Activated naive CD8-positive, alpha-beta T cell (primary cell): ENCODE results near the gene HDGFL3.

Experiments used
- H3K27ac Mint-ChIP-seq: one replicate; pipeline ENCODE4 v1.8.0; 2021; ENCODE audit warnings: mixed read lengths
- H3K27me3 Mint-ChIP-seq: one replicate; pipeline ENCODE4 v1.8.0; 2021; ENCODE audit warnings: mixed read lengths
- H3K36me3 Mint-ChIP-seq: one replicate; pipeline ENCODE4 v1.8.0; 2021; ENCODE audit warnings: mixed read lengths
- H3K4me1 Mint-ChIP-seq: one replicate; pipeline ENCODE4 v1.8.0; 2021; ENCODE audit warnings: low read depth, mixed read lengths
- H3K4me3 Mint-ChIP-seq: one replicate; pipeline ENCODE4 v1.8.0; 2021; ENCODE audit warnings: mild to moderate bottlenecking, mixed read lengths
- H3K9me3 Mint-ChIP-seq: one replicate; pipeline ENCODE4 v1.8.0; 2021; ENCODE audit warnings: low read depth, mixed read lengths

Gene HDGFL3

DNA sequence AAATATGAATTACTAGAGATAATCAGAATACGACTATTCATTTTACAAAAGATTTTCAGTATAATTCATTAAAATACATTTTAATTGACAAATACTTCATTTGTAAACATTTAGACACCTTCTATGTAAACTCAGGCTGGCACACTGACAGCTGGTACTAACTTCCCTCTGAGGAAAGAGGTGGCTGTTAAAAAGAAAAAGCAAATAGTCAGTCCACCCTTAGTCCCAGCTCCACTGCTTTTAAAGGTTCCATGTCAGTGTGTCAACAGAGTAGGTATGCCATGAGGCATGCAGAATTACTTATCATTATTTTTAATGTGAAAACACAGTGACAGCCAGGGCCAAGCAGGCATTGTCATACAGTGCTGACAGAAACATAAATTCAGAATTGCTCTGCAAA, 84.1 kb downstream of the HDGFL3 start:
- Mint-ChIP-seq H3K36me3 (no peaks in the 10 kb centered on the region), H3K9me3 (no peaks in the 10 kb centered on the region), H3K4me3 (no peak overlapping the region), H3K27ac (no peak overlapping the region), H3K4me1 (no peaks in the 10 kb centered on the region), H3K27me3 (no peaks in the 10 kb centered on the region)

GRCh38 chr15:83119968-83120581, 87.5 kb downstream of the HDGFL3 start:
- H3K9me3 Mint-ChIP-seq, result no peaks in the 10 kb centered on the region
- H3K36me3 Mint-ChIP-seq, result no peaks in the 10 kb centered on the region
- H3K27me3 Mint-ChIP-seq, result no peaks in the 10 kb centered on the region
- H3K4me1 Mint-ChIP-seq, result no peaks in the 10 kb centered on the region
- no peak overlapping the region for H3K27ac Mint-ChIP-seq
- H3K4me3 Mint-ChIP-seq, result no peak overlapping the region

DNA sequence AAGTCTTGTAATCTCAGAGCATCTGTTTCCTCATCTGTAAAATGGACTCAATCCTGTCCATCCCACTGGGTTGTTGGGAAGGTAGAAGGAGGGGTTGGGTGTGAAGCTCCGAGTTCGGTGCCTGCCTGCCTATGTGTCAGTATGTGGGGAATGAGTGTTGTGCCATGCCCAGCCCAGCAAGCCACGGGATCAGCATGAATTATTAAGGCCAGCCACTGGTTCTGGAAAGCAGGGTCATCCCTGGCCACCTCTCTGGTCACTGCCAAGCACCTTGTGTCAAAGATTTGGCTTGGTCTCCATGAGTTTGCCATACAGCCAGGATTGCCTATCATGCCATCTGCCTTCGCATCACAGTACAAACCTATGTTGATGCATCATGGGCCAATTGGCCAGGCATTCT, 88.7 kb downstream of the HDGFL3 start:
- no peak overlapping the region for H3K27ac Mint-ChIP-seq

GRCh38 chr15:83118291-83118827, 89.3 kb downstream of the HDGFL3 start:
- Mint-ChIP-seq H3K36me3 (no peaks in the 10 kb centered on the region), H3K9me3 (no peaks in the 10 kb centered on the region), H3K27ac (no peak overlapping the region), H3K4me3 (no peak overlapping the region), H3K4me1 (no peaks in the 10 kb centered on the region), H3K27me3 (no peaks in the 10 kb centered on the region)

More for the DNA sequence above, 88.7 kb downstream of the HDGFL3 start:
- Mint-ChIP-seq H3K4me3 (no peak overlapping the region), H3K9me3 (no peaks in the 10 kb centered on the region), H3K4me1 (no peaks in the 10 kb centered on the region), H3K36me3 (no peaks in the 10 kb centered on the region), H3K27me3 (no peaks in the 10 kb centered on the region)

DNA sequence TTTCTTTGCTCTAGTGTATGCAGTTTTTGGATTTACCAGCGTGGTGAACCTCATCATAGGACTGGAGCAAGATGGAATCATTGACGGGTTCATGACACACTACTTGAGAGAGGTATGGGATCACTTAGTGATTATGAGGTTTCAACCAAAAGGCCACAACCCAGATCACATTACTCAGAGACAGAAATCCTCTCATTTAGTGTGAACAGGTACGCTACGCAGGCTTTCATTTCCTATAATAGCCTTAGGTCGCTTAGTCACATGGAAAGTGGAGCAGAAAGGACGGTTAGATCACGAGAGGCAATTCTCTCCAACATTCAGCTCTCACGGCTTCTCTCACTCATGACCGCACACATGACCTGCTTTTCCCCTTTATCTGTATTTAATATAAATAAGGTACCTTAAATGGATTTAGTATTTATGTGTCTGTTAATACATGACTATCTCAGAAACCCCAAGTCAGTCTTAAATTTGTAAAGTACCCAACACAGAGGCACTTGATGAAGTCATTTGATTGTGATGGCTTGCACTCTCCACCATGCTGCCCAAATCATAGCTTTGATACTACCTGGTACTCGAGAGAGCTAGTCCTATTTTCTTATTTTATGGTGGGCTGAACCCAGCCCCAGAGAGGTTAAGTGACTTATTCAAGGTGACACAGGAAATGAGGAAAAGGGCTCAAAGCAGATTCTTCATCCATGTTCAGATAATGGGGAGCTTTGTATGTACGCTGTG, 91.6 kb downstream of the HDGFL3 start:
- no peaks in the 10 kb centered on the region for H3K9me3 Mint-ChIP-seq
- no peak overlapping the region for H3K27ac Mint-ChIP-seq
- H3K27me3 Mint-ChIP-seq, result peaks cover 3% of the 10 kb centered on the region
- H3K36me3 Mint-ChIP-seq, result no peaks in the 10 kb centered on the region
- H3K4me1 Mint-ChIP-seq, result no peaks in the 10 kb centered on the region
- H3K4me3 Mint-ChIP-seq, result no peak overlapping the region

GRCh38 chr15:83115410-83115809, 92.2 kb downstream of the HDGFL3 start:
- Mint-ChIP-seq H3K9me3 (no peaks in the 10 kb centered on the region), H3K4me3 (no peak overlapping the region)

DNA sequence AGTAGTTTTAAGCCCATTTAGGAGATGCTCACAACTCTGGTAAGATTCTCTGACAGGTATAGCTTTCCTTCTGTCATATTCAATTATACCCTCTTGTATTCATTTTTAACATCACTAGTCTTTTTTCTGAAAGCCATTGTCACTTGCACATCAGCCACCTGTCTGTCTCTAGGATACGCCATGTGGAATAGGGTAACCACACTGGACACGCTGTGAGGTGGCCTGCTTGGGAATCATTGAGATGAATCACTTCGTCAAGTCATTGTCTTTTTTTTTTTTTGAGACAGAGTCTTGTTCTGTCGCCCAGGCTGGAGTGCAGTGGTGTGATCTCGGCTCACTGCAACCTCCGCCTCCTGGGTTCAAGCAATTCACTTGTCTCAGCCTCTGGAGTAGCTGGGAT, 92.8 kb downstream of the HDGFL3 start:
- no peak overlapping the region for H3K4me3 Mint-ChIP-seq
- H3K27ac Mint-ChIP-seq, result no peak overlapping the region
- no peaks in the 10 kb centered on the region for H3K4me1 Mint-ChIP-seq
- no peaks in the 10 kb centered on the region for H3K36me3 Mint-ChIP-seq
- H3K9me3 Mint-ChIP-seq, result no peaks in the 10 kb centered on the region
- peaks cover 8% of the 10 kb centered on the region for H3K27me3 Mint-ChIP-seq

More at GRCh38 chr15:83115410-83115809, 92.2 kb downstream of the HDGFL3 start:
- H3K27ac Mint-ChIP-seq, result no peak overlapping the region
- peaks cover 5% of the 10 kb centered on the region for H3K27me3 Mint-ChIP-seq
- H3K4me1 Mint-ChIP-seq, result no peaks in the 10 kb centered on the region
- no peaks in the 10 kb centered on the region for H3K36me3 Mint-ChIP-seq

GRCh38 chr15:83113881-83114674, 93.5 kb downstream of the HDGFL3 start:
- no peaks in the 10 kb centered on the region for H3K9me3 Mint-ChIP-seq
- H3K36me3 Mint-ChIP-seq, result no peaks in the 10 kb centered on the region

GRCh38 chr15:83112956-83113299, 94.7 kb downstream of the HDGFL3 start:
- H3K9me3 Mint-ChIP-seq, result no peaks in the 10 kb centered on the region
- H3K4me3 Mint-ChIP-seq, result no peak overlapping the region
- H3K27ac Mint-ChIP-seq, result no peak overlapping the region
- peaks cover 13% of the 10 kb centered on the region for H3K4me1 Mint-ChIP-seq
- no peaks in the 10 kb centered on the region for H3K36me3 Mint-ChIP-seq
- H3K27me3 Mint-ChIP-seq, result peaks cover 20% of the 10 kb centered on the region

More at GRCh38 chr15:83113881-83114674, 93.5 kb downstream of the HDGFL3 start:
- Mint-ChIP-seq H3K4me1 (peaks cover 2% of the 10 kb centered on the region), H3K4me3 (no peak overlapping the region), H3K27ac (no peak overlapping the region), H3K27me3 (peaks cover 13% of the 10 kb centered on the region)

GRCh38 chr15:83112233-83112955, 95.2 kb downstream of the HDGFL3 start:
- peaks cover 20% of the 10 kb centered on the region for H3K27me3 Mint-ChIP-seq
- no peaks in the 10 kb centered on the region for H3K36me3 Mint-ChIP-seq
- no peak overlapping the region for H3K4me3 Mint-ChIP-seq
- H3K4me1 Mint-ChIP-seq, result peaks cover 13% of the 10 kb centered on the region
- no peaks in the 10 kb centered on the region for H3K9me3 Mint-ChIP-seq
- H3K27ac Mint-ChIP-seq, result no peak overlapping the region

- no peaks in the 10 kb centered on the region for H3K9me3 Mint-ChIP-seq
- H3K27ac Mint-ChIP-seq, result no peak overlapping the region
- peaks cover 25% of the 10 kb centered on the region for H3K27me3 Mint-ChIP-seq
- peaks cover 16% of the 10 kb centered on the region for H3K4me1 Mint-ChIP-seq
- no peak overlapping the region for H3K4me3 Mint-ChIP-seq
- H3K36me3 Mint-ChIP-seq, result no peaks in the 10 kb centered on the region
Observed at GRCh38 chr15:83111149-83111548, 96.5 kb downstream of the HDGFL3 start.

GRCh38 chr15:83110381-83110780, 97.2 kb downstream of the HDGFL3 start:
- peaks cover 16% of the 10 kb centered on the region for H3K4me1 Mint-ChIP-seq
- no peak overlapping the region for H3K4me3 Mint-ChIP-seq
- no peaks in the 10 kb centered on the region for H3K36me3 Mint-ChIP-seq
- no peaks in the 10 kb centered on the region for H3K9me3 Mint-ChIP-seq
- H3K27me3 Mint-ChIP-seq, result peaks cover 25% of the 10 kb centered on the region
- no peak overlapping the region for H3K27ac Mint-ChIP-seq

DNA sequence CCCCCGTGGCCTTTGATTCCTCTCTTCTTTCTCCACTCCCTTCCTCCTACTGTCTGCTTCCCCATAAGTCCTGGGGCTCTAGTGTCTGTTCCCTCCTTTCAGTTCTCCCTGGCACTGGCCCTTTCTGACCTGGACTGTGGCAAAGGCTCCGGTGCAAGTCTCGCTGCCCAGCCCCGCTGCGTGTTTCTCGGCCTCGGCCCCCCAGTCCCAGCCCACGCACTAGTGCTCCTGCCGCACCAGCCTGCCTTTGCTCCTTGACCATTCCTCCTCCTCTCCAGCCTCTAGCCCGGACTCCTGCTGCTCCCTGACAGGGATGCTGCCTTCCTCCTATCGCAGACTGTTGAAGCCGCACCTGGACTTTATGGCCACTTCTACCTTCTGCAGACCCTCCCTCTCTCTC, 98.1 kb downstream of the HDGFL3 start:
- Mint-ChIP-seq H3K27ac (no peak overlapping the region), H3K4me3 (no peak overlapping the region), H3K36me3 (no peaks in the 10 kb centered on the region), H3K4me1 (peaks cover 16% of the 10 kb centered on the region), H3K27me3 (peaks cover 25% of the 10 kb centered on the region), H3K9me3 (no peaks in the 10 kb centered on the region)

- Mint-ChIP-seq H3K4me3 (peak overlapping the region; percentile 82), H3K27me3 (peaks cover 31% of the 10 kb centered on the region), H3K36me3 (no peaks in the 10 kb centered on the region), H3K4me1 (peaks cover 16% of the 10 kb centered on the region), H3K9me3 (no peaks in the 10 kb centered on the region), H3K27ac (no peak overlapping the region)
Observed at GRCh38 chr15:83108266-83109219, 99.1 kb downstream of the HDGFL3 start.
